Neural cell (in vitro differentiated cells): Measurements from ENCODE around the gene CLCN3.

ENCODE experiments used
- CTCF ChIP-seq: fragments of 450-650 bp; IDR thresholded peaks from 2 replicates; pipeline ENCODE4 v1.5.1; 2014; ENCODE audit warnings: antibody characterized with exemption, mild to moderate bottlenecking, moderate library complexity; ENCODE audit not compliant: poor library complexity, severe bottlenecking
- EP300 ChIP-seq: fragments of 450-650 bp; conservative IDR thresholded peaks from 2 replicates; pipeline ENCODE4 v1.6.1; 2014; ENCODE audit warnings: antibody characterized with exemption, mild to moderate bottlenecking, moderate library complexity; ENCODE audit not compliant: poor library complexity, severe bottlenecking
- EZH2 ChIP-seq: fragments of 200-600, 300-800 bp; shearing (Covaris generic), sonication (generic); IDR thresholded peaks from 2 replicates; pipeline ENCODE4 v1.6.1; 2014; ENCODE audit warnings: antibody characterized with exemption, low read length, borderline replicate concordance, mild to moderate bottlenecking; ENCODE audit not compliant: insufficient read depth, poor library complexity, severe bottlenecking
- MXI1 ChIP-seq: fragments of 450-650 bp; conservative IDR thresholded peaks from 2 replicates; pipeline ENCODE4 v1.6.1; 2014; ENCODE audit warnings: antibody characterized with exemption, mild to moderate bottlenecking; ENCODE audit not compliant: poor library complexity, severe bottlenecking
- POLR2AphosphoS5 ChIP-seq: IDR thresholded peaks from 2 replicates; pipeline ENCODE4 v1.6.1; 2012
- RAD21 ChIP-seq: fragments of 450-650 bp; conservative IDR thresholded peaks from 2 replicates; pipeline ENCODE4 v1.6.1; 2014; ENCODE audit warnings: antibody characterized with exemption, mild to moderate bottlenecking, moderate library complexity
- REST ChIP-seq: IDR thresholded peaks from 2 replicates; pipeline ENCODE4 v1.6.1; 2012; ENCODE audit warnings: borderline replicate concordance
- SMC3 ChIP-seq: fragments of 450-650 bp; conservative IDR thresholded peaks from 2 replicates; pipeline ENCODE4 v1.6.1; 2014; ENCODE audit warnings: antibody characterized with exemption, mild to moderate bottlenecking, moderate library complexity; ENCODE audit not compliant: poor library complexity
- TAF1 ChIP-seq: IDR thresholded peaks from 2 replicates; pipeline ENCODE4 v1.6.1; 2012; ENCODE audit warnings: low read depth

- TF ChIP-seq CTCF (peak; percentile 72), REST (no peak), POLR2AphosphoS5 (peak; percentile 46), SMC3 (no peak), EZH2 (no peak), TAF1 (no peak), EP300 (no peak), MXI1 (no peak), RAD21 (peak; percentile 26)
Observed at GRCh38 chr4:169619518-169619957, 840 bp upstream of the CLCN3 start.
